NCI-H1694 (cell line): ENCODE measurements around the gene AMIGO2.
"Not testable (repeated sequence)": the region's sequence is repeated elsewhere in the genome, so short reads cannot be mapped to it uniquely, and the experiment has no call there.

ENCODE experiments used
- DNase-seq: peaks from one replicate; lab custom pipeline; 2025; lab: John Stamatoyannopoulos, UW

The AMIGO2 gene, protein sequence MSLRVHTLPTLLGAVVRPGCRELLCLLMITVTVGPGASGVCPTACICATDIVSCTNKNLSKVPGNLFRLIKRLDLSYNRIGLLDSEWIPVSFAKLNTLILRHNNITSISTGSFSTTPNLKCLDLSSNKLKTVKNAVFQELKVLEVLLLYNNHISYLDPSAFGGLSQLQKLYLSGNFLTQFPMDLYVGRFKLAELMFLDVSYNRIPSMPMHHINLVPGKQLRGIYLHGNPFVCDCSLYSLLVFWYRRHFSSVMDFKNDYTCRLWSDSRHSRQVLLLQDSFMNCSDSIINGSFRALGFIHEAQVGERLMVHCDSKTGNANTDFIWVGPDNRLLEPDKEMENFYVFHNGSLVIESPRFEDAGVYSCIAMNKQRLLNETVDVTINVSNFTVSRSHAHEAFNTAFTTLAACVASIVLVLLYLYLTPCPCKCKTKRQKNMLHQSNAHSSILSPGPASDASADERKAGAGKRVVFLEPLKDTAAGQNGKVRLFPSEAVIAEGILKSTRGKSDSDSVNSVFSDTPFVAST

DNA sequence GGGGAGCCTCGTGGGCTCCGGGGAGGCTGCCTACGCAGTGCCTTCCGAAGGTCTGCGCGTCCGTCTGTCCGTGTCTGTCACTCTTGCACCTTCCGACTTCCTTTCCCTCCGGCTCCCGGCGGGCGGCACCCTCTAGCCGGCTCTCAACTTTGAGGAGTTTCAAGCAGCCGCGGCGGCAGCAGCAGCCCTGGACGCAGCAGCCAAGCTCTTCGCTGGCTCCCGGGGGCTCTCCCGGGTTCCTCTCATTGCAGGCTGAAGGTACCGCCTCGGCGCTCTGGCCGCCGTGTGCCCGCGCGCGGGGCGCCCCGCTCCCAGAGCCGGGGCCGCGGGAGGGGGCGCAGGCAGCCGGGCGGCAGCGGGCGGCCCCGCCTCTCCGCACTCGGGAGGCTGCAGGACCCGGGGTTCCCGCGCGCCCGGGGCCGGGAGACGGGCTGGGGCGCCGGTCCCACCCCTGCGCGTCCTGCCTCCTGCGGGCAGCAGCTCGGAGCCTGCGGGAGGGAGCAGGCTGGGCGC lies at the start of gene AMIGO2, which contains the start of gene PCED1B:
Gene AMIGO2 (minus strand): TSS at position 492 of the 513 bp plus-strand sequence. CDS start 957 bp downstream, outside the sequence.
Gene PCED1B (plus strand): TSS at position 154 of the 513 bp plus-strand sequence. CDS start 155,443 bp downstream, outside the sequence.
- no peak for DNase-seq

DNA sequence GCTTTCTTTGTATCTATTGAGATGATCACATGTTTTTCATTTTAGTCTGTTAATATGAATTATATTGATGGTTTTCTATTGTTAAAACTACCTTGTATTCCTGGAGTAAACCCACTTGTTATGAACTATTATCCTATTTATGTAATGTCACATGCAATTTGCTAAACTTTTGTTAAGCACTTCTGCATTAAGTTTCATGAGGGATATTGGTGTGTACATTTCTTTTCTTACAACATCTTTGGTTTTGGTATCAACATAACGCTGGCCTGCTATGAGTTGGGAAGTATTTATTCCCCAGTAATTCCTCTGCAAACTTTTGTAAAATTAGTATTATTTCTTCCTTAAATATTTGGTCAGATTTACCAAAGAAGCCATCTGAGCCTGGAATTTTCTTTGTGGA lies 46.5 kb upstream of the AMIGO2 start:
- no peak for DNase-seq

DNA sequence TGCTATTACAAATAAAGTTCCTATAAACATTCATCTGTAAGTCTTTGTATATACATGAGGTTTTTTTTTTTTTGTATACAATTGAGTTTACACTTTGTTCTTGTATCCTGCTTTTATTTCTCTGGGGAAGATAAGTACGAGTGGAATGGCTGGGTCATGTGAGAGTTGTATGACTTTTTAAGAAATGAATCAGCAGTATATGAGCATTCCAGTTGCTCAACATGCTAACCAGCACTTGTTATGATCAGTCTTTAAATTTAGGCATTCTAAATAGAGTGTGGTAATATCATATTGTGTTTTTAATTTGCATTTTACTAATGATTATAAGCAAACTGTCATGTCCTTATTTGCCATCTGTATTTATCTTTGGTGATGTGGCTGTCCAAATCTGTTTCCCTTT lies 44.7 kb upstream of the AMIGO2 start:
- no peak for DNase-seq

DNA sequence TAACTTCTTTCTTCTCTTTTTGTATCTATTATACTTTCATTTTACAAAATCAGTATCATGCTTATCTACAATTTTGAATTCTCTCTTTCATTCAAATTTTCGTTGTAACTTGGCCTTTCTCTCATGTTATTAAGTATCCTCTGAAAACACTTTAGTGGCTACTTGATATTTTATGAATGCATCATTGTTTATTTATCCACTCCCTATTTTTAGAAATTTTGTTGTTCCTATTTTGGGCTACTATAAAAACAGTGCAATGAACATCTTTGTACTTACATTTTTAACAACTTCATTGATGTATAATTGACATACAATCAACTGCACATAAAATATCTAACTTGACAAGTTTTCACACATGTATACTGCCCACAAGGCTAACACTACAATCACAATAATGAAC lies 44.0 kb upstream of the AMIGO2 start:
- no peak for DNase-seq

DNA sequence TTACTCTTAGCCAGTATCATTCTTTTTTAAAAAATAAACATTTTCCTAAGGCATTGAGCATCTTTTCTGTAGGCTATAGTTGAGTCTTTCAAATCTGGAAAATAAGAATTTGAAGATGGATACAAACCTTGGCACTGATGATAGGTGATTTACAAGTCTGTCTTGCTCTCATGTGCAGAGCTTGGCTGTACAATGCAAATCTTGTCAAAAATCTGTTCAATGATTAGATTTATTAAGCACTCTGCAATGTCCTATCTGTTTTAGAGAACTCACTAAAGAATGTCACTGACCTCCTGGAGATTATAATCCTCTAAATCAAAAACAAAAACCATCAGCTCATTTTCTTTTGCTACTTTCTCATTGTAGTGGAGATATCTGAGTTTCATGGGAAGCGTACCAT lies 42.8 kb upstream of the AMIGO2 start:
- no peak for DNase-seq

DNA sequence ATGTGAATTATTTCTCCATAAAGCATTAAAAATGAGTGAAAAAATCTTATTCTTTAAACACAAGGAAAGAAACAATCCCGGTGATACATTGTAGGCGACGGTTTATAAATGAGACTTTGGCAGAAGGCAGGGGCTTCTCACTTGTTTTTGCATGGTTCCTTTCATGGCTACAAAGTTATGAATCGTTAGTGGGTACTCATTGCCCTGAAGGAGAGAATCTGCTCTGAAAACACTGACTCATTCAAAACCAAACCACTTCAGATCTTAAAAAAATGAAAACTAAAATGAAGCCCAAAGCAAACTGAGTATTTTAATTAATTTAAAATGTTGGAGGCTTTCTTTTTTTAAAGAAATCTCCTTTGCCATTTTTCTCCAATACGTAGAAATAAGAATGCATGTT lies 41.4 kb upstream of the AMIGO2 start:
- no peak for DNase-seq

DNA sequence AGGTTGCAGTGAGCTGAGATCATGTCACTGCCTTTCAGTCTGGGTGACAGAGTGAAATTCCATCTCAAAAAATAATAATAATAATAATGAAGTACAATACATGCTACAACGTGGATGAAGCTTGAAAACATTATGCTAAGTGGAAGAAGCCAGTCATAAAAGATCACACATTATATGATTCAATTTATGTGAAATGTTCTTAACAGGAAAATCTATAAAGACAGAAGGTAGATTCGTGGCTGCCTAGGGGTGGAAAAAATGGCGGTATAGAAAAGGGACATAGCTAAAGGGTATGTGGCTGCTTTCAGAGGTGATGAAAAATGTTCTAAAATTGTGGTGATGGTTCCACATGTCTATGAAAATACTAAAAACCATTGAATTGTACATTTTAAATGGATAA lies 41.0 kb upstream of the AMIGO2 start:
- DNase-seq: no peak

DNA sequence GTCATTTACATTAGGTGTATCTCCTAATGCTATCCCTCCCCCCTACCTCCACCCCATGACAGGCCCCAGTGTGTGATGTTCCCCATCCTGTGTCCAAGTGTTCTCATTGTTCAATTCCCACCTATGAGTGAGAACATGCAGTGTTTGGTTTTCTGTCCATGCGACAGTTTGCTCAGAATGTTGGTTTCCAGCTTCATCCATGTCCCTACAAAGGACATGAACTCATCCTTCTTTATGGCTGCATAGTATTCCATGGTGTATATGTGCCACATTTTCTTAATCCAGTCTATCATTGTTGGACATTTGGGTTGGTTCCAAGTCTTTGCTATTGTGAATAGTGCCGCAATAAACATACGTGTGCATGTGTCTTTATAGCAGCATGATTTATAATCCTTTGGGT lies 37.5 kb upstream of the AMIGO2 start:
- DNase-seq: not testable (repeated sequence)

DNA sequence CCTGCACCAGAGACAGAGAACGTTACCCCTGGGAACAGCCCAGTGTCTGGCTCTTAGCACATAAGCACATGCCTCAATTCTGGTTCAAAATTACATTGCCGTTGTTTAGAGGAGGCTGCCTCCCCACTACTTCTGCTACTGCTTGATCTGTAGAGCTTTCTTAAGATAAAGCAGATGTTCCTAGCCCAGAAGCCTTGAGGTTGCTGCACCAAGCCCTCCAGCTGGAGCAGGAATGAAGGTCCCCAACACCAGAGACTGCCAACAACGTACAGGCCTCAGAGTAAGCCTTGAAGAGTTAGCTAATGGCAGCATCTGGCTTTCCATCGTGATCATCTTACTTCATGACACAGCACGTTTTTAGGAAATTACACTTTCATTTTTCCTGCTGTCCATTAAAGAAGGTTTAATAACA lies 34.7 kb upstream of the AMIGO2 start:
- no peak for DNase-seq

DNA sequence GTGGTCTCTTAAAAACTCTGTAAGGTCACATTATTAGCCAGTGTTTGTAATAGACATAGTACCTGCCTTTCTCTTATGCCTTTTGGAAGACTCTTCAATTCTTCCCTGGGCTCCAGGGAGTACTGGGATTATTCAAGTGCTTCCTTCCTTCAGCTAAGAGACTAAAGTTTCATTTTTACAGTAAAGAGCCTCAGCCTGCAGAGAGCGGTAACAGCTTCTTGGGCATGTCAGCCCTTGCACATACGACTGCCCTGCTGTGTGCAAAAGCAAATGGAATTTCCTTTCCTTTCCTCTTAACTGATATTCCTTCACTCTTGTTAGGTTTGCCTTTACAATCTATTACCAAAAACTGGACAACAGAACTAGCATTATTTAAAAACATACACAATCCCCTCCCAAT lies 32.9 kb upstream of the AMIGO2 start:
- DNase-seq: no peak

DNA sequence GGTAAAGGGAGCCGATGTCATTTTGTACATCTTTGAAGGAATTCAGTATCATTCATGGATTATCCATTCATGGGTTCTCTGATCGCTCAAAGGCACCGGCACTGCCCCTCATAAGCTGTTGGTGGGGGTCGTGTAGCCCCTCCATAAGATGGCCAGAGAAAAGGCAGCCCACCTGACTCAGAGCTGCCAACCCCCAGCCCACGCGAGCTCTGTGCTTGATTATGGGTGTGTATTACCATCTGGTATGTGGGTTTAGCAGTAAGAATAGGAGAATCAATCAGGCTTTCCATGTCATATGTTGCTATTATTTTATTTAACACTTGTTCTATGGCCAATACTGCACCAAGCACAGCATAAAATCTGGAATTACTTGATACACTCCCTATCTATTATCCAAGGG lies 32.1 kb upstream of the AMIGO2 start:
- no peak for DNase-seq

DNA sequence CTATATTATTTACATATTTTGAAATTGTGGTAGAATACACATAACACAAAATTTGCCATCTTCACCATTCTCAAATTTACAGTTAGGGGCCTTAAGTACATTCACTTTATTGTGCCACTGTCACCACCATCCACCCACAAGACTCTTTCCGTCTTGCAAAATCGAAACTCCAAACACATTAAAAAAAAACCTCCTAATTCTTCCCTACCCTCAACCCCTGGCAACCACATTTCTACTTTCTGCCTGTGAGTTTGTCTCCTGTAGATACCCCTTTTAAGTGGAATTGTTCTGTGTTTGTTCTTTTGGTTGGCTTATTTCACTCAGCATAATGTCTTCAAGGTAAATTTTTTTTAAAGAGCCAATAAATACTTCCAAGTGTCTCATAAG lies 31.6 kb upstream of the AMIGO2 start:
- no peak for DNase-seq

DNA sequence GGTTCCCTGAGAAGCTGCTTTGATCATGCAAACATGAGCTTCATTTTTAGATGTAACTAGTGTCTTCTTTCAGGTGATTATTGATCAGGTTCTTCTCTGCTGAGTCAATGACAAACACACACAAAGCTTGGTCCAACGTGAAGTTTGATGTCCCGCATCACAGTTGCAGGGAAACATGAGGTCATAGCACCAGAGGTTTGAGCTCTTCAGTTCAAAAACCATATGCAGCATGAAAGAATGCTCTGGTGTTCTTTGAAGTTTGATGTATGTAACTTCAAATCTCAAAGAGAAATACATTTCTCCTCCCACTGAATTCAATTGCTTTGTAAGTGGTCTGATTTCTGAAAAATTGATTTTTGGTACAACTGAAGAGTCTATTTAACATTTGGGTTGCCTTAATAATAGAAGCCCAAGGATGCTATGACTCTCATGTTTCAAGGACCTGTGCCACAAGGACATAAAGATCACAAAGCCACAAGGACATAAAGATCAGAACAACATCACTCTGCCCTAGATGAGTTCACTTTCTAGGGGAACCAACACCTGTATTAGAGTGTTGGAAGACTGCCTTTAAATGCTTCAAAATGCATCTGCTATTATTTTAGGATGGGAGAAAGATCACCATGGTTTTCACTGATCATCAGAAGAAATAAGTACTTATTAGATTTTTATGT lies 31.1 kb upstream of the AMIGO2 start:
- DNase-seq: no peak

DNA sequence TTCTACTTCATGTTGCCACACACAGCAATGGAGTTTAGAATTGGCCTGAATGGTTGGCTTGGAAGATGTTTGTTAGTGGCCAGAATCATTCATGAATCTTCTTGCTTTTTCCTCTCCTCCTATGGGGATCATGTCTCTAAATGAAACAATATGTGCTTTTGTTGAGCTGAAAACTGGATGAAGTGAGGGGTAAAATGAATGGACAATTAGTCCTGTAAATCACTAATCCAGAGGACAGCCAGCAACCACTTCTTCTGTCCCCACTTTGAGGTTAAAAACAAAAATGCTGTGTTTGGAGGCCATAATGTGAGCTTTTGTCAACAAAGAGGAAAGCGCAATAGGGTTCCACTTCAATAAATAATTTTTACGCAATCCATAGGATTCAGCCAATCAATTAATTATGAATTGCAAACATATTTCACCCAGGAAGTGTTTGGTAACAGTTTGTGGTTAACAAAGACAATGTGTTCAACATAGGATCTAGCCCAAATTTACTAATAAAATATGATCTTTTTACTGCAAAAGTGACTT lies 30.3 kb upstream of the AMIGO2 start:
- DNase-seq: no peak

DNA sequence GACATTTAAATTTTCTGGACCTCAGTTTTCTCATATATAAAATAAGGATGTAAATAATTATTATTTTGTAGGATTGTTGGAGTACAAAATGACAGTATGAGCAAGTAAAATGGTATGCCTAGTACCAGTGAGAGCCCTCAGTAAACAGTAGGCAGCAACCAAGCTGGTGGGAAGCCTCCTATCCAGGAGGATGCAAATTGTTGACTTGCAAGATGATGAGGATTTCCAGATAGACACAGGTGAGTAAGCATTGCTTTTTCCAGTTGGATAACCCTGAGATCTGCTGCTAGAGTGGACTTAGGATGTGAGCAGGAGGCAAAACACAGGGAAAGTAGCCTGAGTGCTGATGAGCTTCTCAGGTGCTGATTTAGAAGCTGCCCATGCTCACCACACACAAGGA lies 28.2 kb upstream of the AMIGO2 start:
- DNase-seq: no peak

DNA sequence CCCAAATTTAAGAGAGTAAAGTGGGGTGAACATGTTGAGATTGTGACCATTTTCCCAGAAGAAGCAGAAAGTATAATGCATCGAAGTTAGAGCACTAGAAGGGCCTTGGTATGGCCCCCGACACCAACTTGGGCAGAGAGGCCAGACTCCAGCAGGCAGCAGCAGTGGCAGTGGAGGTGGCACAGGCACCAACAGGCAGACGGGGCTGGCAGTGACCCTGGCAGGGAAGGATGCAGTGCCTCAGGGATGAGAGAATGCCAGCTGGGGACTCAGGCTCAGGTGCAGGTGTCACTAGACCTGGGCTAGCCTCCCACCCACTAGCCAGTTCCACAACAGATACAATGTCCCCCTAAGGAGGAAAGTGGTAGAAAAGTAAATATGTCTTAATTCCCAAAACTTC lies 27.7 kb upstream of the AMIGO2 start:
- DNase-seq: no peak

DNA sequence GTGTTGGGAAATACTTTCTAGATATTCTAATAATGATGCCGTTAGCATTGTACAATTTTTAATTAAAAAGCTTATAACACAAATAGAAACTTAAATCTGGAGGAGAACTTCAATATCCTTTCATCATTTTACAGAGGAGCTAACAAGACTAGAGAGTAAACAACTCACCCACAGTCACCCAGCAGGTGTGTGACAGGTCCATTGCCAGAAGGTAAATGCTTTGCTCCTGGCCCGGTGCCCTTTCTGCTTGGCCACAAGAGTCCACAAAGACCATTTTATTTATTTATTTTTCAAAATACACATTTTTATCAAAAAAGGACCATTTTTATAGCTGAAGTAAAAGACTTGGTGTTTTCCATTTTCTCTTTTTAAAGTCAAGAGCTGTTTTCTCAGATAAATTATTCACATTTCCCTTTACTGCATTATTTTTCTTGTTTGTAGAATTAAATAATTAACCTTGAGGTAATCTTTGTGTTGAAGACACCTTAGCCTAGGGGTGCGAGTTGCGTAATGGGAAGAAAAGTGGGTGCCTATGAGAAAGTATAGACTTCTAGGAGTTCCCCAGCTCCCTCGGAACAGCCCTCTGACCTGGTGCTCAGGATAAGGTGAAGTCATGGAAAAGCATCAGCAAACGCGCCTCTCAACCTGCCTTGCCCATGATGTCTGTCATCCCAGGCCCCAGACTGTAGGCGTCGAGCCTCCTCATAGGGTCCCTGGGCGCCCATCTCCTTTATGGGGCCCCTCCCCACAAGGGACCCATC lies 26.3 kb upstream of the AMIGO2 start:
- no peak for DNase-seq

DNA sequence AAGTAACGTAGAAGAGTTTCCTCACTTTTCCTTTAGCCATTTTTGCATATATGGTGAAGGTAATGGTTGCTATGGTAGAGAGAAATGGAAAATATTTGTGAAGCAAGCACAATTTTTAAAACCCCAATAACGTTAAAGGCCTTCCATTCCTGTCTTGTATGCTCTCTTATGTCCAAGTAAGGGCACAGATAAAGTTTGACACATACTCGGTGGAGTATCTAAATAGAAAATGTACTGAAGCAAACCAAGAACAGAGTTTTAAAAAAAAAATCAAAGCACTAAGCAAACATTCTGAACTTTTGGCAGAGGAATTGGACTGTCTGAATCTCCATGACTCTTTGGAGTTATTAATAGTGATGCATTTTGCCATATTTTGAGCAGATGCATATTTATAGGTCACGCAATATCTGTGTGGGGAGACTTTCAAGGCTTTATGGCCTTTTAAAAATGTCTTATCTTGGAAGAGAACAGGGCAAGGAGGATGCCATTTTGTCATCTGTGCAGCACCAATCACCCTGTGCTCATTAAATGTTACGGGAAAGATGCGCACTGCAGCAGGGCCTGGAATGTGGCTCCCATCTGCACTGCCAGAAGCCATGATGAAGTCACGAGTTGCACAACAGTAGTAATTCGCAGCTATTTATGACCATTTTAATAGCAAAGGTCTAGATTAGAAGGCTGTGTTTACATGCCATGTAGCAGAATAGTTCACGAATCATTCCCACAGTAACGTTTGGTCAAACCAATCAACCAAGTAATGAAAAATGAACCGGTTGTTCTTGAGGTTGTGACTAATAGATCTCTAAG lies 23.3 kb upstream of the AMIGO2 start:
- no peak for DNase-seq

DNA sequence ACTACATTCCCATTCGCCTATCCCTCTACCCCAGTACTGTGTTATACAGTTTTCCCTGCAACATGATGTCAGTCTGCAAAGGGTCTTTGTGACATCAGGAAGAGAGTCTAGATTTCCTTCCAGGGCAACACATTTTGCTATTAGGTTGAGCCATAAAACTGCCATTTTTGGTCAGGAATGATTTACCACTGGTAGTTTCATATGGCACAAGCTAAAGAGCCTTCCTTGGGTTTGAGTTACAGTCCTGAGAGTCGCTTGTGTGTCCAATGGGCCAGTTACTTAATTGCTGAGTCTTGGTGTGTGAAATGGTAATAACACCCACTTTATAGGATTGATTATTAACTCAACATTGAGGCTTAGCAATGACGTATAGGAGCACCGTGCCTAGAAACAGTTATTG lies 22.6 kb upstream of the AMIGO2 start:
- DNase-seq: no peak

DNA sequence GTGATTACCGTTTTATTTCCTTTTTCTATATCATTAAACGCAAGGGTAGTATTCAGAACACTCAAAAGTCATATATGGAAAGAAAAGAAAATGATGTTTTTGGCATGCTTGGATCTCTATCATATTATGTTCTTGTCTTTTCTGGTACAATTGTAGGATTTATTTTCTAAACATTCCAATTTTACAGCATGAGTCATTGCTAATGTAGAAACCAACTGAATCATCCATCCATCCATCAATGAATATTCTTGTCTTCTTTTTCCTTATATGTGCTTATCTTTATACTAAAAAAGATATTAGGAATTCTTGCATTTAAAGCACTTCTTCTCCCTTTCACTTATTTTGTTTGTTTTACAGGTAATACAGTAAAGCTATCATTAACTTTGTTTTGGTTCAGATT lies 20.4 kb upstream of the AMIGO2 start:
- DNase-seq: no peak

DNA sequence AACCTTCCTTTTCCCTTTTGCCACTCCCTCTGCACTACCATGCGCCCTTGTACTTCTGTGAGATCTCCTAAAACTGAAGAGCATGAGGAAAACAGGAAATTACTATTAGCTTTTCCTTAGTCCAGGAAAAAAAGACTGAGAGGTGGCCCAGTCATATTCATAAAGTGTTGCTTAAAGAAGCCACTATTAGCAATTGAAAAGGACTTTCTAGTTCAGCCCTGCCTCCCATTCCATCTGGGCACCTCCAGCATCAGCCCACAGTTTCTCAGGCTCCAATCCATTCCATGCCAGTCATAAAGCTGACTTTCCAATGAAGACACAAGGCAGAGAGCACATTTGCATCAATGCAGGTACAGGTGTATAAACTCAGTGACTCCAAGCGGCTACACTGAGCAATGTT lies 19.9 kb upstream of the AMIGO2 start:
- DNase-seq: no peak
